GM19395 (cell line): ENCODE measurements around the gene UBASH3A.

Experiments
- ATAC-seq: cut with Tn5 transposase; IDR thresholded peaks from one replicate; pipeline ENCODE4 v1.9.1; 2021; ENCODE audit warnings: mild to moderate bottlenecking, moderate library complexity; ENCODE audit not compliant: unreplicated experiment

The UBASH3A gene

GRCh38 chr21:42403611-42404231 lies at the start of gene UBASH3A:
UBASH3A (plus strand) TSS chr21:42403902; CDS start chr21:42403946, 44 bp downstream.
- no peak for ATAC-seq

- no peak for ATAC-seq
Observed at GRCh38 chr21:42356046-42356445, 47.7 kb upstream of the UBASH3A start.

- ATAC-seq, result no peak
Observed at GRCh38 chr21:42356650-42357049, 47.1 kb upstream of the UBASH3A start.

- no peak for ATAC-seq
Observed at GRCh38 chr21:42357307-42357706, 46.4 kb upstream of the UBASH3A start.

GRCh38 chr21:42358261-42358660 lies 45.4 kb upstream of the UBASH3A start:
- ATAC-seq, result no peak

GRCh38 chr21:42358937-42359336 lies 44.8 kb upstream of the UBASH3A start:
- ATAC-seq, result no peak

- no peak for ATAC-seq
Observed at GRCh38 chr21:42360317-42360716, 43.4 kb upstream of the UBASH3A start.

GRCh38 chr21:42361286-42361685 lies 42.4 kb upstream of the UBASH3A start:
- ATAC-seq, result no peak

GRCh38 chr21:42362198-42362597 lies 41.5 kb upstream of the UBASH3A start:
- no peak for ATAC-seq

- no peak for ATAC-seq
Observed at GRCh38 chr21:42362700-42363099, 41.0 kb upstream of the UBASH3A start.

GRCh38 chr21:42363312-42363711 lies 40.4 kb upstream of the UBASH3A start:
- ATAC-seq, result no peak

- no peak for ATAC-seq
Observed at GRCh38 chr21:42364304-42364865, 39.3 kb upstream of the UBASH3A start.

- ATAC-seq, result no peak
Observed at GRCh38 chr21:42365770-42366169, 37.9 kb upstream of the UBASH3A start.

GRCh38 chr21:42366292-42367010 lies 37.3 kb upstream of the UBASH3A start, which contains the start of gene TFF1:
TFF1 (minus strand) TSS chr21:42366535; CDS start chr21:42366495, 40 bp downstream.
- no peak for ATAC-seq

GRCh38 chr21:42367367-42368165 lies 36.1 kb upstream of the UBASH3A start:
- no peak for ATAC-seq

- ATAC-seq, result no peak
Observed at GRCh38 chr21:42369821-42370220, 33.9 kb upstream of the UBASH3A start.

GRCh38 chr21:42370894-42371654 lies 32.6 kb upstream of the UBASH3A start:
- no peak for ATAC-seq

- ATAC-seq, result no peak
Observed at GRCh38 chr21:42373196-42373907, 30.4 kb upstream of the UBASH3A start.

- ATAC-seq, result no peak
Observed at GRCh38 chr21:42373908-42374455, 29.7 kb upstream of the UBASH3A start.

GRCh38 chr21:42374457-42374856 lies 29.2 kb upstream of the UBASH3A start:
- ATAC-seq, result no peak
